ENCODE results near the gene PIGT. TPM values are rescaled to one million over a fixed set of nuclear protein-coding genes. Genes with fewer than 3 reads are reported as not detected.
A peak's percentile ranks its signal among the peaks of the same experiment; 100 is the strongest.

The PIGT gene
- total RNA-seq, 2 experiments from 2014 or later = 89.2 to 104 TPM

- no peak for TF ChIP-seq EZH2phosphoT487 (IDR thresholded peaks at IDR 0.05; ENCODE audit: borderline replicate concordance, low read depth, low read length)
- no peak for TF ChIP-seq CTCF (conservative IDR thresholded peaks at IDR 0.05; ENCODE audit: low read length)
- H3K9me2 ChIP-seq (ENCODE audit: insufficient read depth, low read length) = no peaks in the 10 kb centered on the region
- no peak overlapping the region for H3K27ac ChIP-seq (ENCODE audit: low read depth, low read length, poor library complexity, severe bottlenecking)
- peaks cover 8% of the 10 kb centered on the region; the same call in 1 of the 2 replicates for H3K79me2 ChIP-seq (ENCODE audit: insufficient read depth, low read depth, low read length)
- DNase-seq (ENCODE audit: low spot score) = no peak
- POLR2A ChIA-PET = interaction anchor here (0.6 to 0.8 kb wide), 2 partner anchors 31 to 49 kb away, joined by 3 to 4 read pairs; no protein-coding TSS in a partner anchor
- H3K4me3 ChIP-seq (ENCODE audit: low read depth, low read length, poor library complexity, severe bottlenecking) = no peak overlapping the region
- H3K4me2 ChIP-seq (ENCODE audit: low read length) = peak overlapping the region; percentile 87
- intact Hi-C loops (cut with micrococcal nuclease; ENCODE audit: unreplicated experiment) = loop anchor here (5.0 kb wide), 1 partner anchor 606 kb away; the partner anchor contains the start of gene ZNF335
- H3K36me3 ChIP-seq (ENCODE audit: insufficient read depth, low read length) = peaks cover 35% of the 10 kb centered on the region
- H2AFZ ChIP-seq (ENCODE audit: low read length) = no peak overlapping the region
- H3K4me1 ChIP-seq (ENCODE audit: insufficient read depth, low read length, poor library complexity, severe bottlenecking) = peaks cover 71% of the 10 kb centered on the region
- BruUV-seq (replicated peaks) = no TSS peak
- CTCF ChIA-PET (ENCODE audit: unreplicated experiment) = no interaction called here
- no peaks in the 10 kb centered on the region for H3K9me3 ChIP-seq (ENCODE audit: low read length)
- peaks cover 9% of the 10 kb centered on the region; the same call in 1 of the 2 replicates for H4K20me1 ChIP-seq (ENCODE audit: insufficient read depth, low read length)
Measured at GRCh38 chr20:45366631-45367030, 49.3 kb upstream of the PIGT start.

GRCh38 chr20:45367126-45367525, 48.8 kb upstream of the PIGT start:
- Histone ChIP-seq H3K9me3 (ENCODE audit: low read length) (no peaks in the 10 kb centered on the region), H3K9me2 (ENCODE audit: insufficient read depth, low read length) (no peaks in the 10 kb centered on the region), H3K4me3 (ENCODE audit: low read depth, low read length, poor library complexity, severe bottlenecking) (peak overlapping the region; percentile 48), H3K4me2 (ENCODE audit: low read length) (peak overlapping the region; percentile 87), H4K20me1 (ENCODE audit: insufficient read depth, low read length) (peaks cover 9% of the 10 kb centered on the region; the same call in 1 of the 2 replicates), H3K79me2 (ENCODE audit: insufficient read depth, low read depth, low read length) (peaks cover 8% of the 10 kb centered on the region; the same call in 1 of the 2 replicates), H2AFZ (ENCODE audit: low read length) (no peak overlapping the region), H3K4me1 (ENCODE audit: insufficient read depth, low read length, poor library complexity, severe bottlenecking) (peaks cover 71% of the 10 kb centered on the region), H3K36me3 (ENCODE audit: insufficient read depth, low read length) (peaks cover 35% of the 10 kb centered on the region), H3K27ac (ENCODE audit: low read depth, low read length, poor library complexity, severe bottlenecking) (peak overlapping the region; percentile 83)
- DNase-seq (ENCODE audit: low spot score) = no peak
- CTCF ChIA-PET (ENCODE audit: unreplicated experiment) = no interaction called here
- POLR2A ChIA-PET = interaction anchor here (0.7 kb wide), 1 partner anchor 37 kb away, joined by 3 read pairs; no protein-coding TSS in a partner anchor
- intact Hi-C loops (cut with micrococcal nuclease; ENCODE audit: unreplicated experiment) = loop anchor here (5.0 kb wide), 1 partner anchor 605 kb away; the partner anchor contains the start of gene ZNF335
- TF ChIP-seq CTCF (conservative IDR thresholded peaks at IDR 0.05; ENCODE audit: low read length) (no peak), EZH2phosphoT487 (IDR thresholded peaks at IDR 0.05; ENCODE audit: borderline replicate concordance, low read depth, low read length) (no peak)
- no TSS peak for BruUV-seq (replicated peaks)
